ENCODE data around the gene RASGEF1C. TPM values are rescaled to one million over a fixed set of nuclear protein-coding genes. Genes with fewer than 3 reads are reported as not detected.

Gene RASGEF1C
- total RNA-seq, 4 donors from 2014 or later = 1.7 TPM; not detected in 3

DNA sequence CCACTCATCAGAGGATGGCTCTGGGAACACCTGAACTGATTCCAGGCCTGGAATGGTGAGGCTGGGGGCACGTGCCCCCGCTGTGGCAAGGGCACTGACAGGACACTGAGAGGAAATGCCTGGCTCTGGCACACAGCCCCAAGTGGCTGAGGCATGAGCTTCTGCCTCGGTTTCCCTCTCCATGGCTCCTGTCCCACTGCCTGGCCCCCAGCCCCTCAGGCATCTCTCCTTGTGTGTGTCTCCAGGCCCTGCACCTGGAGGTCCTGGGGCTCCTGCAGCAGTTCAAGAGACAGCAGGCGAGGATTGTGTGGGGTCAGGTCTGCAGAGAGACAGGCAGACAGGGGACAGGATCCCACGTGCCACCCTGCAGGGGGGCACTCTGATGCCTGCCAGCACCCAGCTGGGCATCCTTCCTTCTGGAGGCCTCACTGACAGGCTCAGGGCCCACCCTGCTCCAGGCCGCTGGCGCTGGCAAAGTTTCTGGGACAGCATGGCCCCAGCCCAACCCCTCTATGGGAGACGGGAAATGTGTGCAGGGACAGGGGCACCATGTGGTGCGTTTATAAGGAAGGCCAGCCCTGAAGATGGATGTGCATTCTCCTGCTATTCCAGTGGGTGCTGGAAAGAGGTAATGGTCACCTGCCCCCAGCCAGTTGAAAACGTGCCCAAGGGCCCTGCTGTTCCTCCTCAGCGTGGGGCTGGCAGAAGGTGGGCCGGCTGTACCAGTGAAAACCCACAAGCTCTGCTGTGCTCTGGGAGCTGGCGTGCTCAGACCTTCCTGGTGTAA lies 66.0 kb downstream of the RASGEF1C start:
- DNase-seq = peak in 1 of 3 donors; percentile 34
- TF ChIP-seq, protein P1, sequence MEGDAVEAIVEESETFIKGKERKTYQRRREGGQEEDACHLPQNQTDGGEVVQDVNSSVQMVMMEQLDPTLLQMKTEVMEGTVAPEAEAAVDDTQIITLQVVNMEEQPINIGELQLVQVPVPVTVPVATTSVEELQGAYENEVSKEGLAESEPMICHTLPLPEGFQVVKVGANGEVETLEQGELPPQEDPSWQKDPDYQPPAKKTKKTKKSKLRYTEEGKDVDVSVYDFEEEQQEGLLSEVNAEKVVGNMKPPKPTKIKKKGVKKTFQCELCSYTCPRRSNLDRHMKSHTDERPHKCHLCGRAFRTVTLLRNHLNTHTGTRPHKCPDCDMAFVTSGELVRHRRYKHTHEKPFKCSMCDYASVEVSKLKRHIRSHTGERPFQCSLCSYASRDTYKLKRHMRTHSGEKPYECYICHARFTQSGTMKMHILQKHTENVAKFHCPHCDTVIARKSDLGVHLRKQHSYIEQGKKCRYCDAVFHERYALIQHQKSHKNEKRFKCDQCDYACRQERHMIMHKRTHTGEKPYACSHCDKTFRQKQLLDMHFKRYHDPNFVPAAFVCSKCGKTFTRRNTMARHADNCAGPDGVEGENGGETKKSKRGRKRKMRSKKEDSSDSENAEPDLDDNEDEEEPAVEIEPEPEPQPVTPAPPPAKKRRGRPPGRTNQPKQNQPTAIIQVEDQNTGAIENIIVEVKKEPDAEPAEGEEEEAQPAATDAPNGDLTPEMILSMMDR (IDR thresholded peaks at IDR 0.05) = no peak
- no peak for TF ChIP-seq POLR2A (IDR thresholded peaks at IDR 0.05)
- Histone ChIP-seq H3K36me3 (no peaks in the 10 kb centered on the region), H3K27me3 (no peaks in the 10 kb centered on the region), H3K4me3 (no peak overlapping the region), H3K27ac (no peak overlapping the region), H3K9me3 (peaks cover 0 to 2% (median 0%) of the 10 kb centered on the region in 4 donors), H3K4me1 (no peaks in the 10 kb centered on the region)

DNA sequence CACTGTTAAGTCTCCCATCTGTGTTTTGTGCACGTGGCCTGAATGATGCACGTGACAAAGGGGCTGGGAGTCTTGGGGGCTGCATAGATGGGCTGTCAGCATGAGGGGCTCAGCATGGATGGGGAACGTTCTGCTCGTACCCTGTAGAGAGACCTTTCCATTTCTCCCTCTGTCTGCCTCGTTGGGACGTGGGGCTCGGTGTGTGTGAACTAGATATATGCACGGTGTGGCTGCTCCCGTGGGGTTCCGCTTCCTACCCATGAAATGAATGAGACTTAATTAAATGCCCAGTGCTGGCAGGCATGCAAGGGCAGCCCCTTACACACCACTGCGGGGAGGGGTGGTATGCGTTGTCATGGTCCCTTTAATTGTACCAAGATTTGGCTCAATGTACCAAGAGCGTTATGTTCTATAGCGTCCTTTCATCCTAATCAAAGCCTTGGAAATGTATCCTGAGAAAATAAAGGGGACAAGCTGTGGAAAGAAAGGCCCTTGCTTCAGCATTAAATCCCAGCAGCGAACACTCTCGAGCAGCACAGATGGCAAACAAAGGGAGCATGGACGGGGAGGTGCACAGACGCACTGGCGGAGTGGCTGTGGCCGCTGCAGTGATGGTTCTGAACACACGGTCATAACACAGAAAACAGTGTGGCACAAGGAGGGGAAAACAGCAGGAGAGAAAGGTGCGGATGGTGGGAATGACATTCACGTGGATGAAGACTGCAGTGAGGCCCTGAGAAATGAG lies 66.8 kb downstream of the RASGEF1C start:
- DNase-seq = no peak
- peaks cover 0 to 2% (median 0%) of the 10 kb centered on the region in 4 donors for H3K9me3 ChIP-seq
- H3K4me1 ChIP-seq = no peaks in the 10 kb centered on the region

DNA sequence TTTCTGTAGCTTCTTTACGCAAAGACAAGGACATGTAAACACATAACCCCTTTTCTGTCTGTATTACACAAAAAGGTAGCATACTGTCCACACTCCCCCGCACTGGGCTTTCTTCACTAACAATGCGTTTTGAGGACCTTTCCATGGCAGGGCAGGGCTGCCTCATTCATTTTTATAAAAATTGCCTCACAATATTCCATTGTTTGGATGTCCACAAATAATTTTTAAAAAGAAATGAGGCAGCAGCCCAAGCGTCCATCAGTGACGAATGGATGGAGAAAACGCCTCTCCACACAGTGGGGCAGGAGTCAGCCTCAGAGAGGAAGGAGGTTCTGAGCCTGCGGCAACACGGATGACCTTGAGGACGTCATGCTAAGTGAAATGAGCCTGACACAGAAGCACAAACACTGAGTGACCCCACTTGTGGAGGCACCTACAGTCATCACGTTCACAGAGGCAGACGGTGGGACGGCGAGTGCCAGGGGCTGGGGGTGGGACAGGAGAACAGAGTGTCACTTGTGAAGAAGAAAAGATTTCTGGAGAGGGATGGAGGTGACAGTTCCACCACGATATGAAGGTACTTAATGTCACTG lies 67.8 kb downstream of the RASGEF1C start:
- peak in 1 of 3 donors; percentile 27 for DNase-seq
- Histone ChIP-seq H3K4me1 (no peaks in the 10 kb centered on the region), H3K27ac (no peak overlapping the region), H3K27me3 (no peaks in the 10 kb centered on the region), H3K9me3 (no peaks in the 10 kb centered on the region), H3K36me3 (no peaks in the 10 kb centered on the region), H3K4me3 (no peak overlapping the region)
- TF ChIP-seq, protein P1 (IDR thresholded peaks at IDR 0.05) = no peak

More for the DNA sequence above, 66.8 kb downstream of the RASGEF1C start:
- no peak overlapping the region for H3K4me3 ChIP-seq
- no peaks in the 10 kb centered on the region for H3K36me3 ChIP-seq
- no peak for TF ChIP-seq POLR2A (IDR thresholded peaks at IDR 0.05)
- TF ChIP-seq, protein P1 (IDR thresholded peaks at IDR 0.05) = no peak
- H3K27ac ChIP-seq = no peak overlapping the region
- no peaks in the 10 kb centered on the region for H3K27me3 ChIP-seq

DNA sequence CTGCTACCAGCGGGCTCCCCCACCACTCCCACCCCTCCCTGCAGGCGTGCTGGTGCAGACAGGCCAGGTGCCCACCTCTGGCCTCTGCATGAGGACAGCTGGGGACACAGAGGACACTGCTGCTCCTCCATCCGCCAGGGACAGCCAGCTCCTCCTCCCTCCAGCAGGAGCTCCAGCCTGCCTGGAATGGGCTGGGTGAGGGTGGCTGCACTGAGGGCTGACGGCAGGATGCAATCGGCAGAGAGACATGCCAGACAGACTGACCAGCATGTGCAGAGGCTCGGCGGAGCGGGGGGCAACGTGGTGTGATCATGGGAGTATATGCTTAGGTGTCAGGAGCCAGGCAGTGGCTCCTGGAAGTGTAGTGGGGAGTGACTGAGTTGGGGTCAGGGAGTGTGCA lies 68.4 kb downstream of the RASGEF1C start:
- DNase-seq = no peak
- Histone ChIP-seq H3K4me1 (no peaks in the 10 kb centered on the region), H3K36me3 (no peaks in the 10 kb centered on the region), H3K27ac (no peak overlapping the region), H3K9me3 (no peaks in the 10 kb centered on the region), H3K27me3 (no peaks in the 10 kb centered on the region), H3K4me3 (no peak overlapping the region)
- no peak for TF ChIP-seq POLR2A (IDR thresholded peaks at IDR 0.05)
- TF ChIP-seq, protein P1 (IDR thresholded peaks at IDR 0.05) = no peak

DNA sequence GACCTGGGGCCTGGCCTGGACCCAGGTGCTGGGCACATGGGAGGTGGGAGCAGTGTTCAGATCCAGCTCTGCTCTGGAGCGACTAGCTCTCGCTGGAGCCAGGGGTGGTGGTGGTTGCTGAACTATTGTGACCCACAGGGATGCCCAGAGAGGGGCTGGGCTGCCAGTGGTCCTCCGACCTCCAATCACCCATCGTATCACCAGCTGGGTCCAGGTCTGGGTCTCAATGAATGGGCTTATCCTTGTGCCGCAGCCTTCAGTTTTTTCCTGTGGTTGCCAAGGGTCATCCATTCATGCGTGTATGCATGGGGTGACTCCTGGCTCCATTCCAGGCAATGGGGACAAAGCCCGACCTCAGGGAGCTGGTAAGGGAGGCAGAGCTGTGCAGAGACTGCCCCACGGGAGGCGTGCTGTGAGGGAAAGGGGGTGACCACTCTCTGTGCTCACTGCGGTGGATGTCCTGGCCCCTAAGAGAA lies 68.9 kb downstream of the RASGEF1C start:
- H3K36me3 ChIP-seq = no peaks in the 10 kb centered on the region
- H3K27me3 ChIP-seq = no peaks in the 10 kb centered on the region
- no peak overlapping the region for H3K4me3 ChIP-seq
- H3K9me3 ChIP-seq = no peaks in the 10 kb centered on the region
- peak in 2 of 3 donors; percentile 2 to 36 for DNase-seq
- no peak for TF ChIP-seq POLR2A (IDR thresholded peaks at IDR 0.05)
- TF ChIP-seq, protein P1 (IDR thresholded peaks at IDR 0.05) = no peak
- no peaks in the 10 kb centered on the region for H3K4me1 ChIP-seq
- H3K27ac ChIP-seq = no peak overlapping the region

Measured in Peyer's patch (tissue), 4 donors.